GM12878 (cell line): Measurements from ENCODE around the gene AGBL5. TPM values are rescaled to one million over a fixed set of nuclear protein-coding genes. Genes with fewer than 3 reads are reported as not detected.

ENCODE experiments used
- CBX3 ChIP-seq: fragments of 200-600 bp; sonication (generic); IDR thresholded peaks from 2 replicates; pipeline ENCODE4 v1.6.1; 2016; ENCODE audit warnings: low read depth, borderline replicate concordance
- CHD2 ChIP-seq: IDR thresholded peaks from 2 replicates; pipeline ENCODE4 v1.6.1; 2011; ENCODE audit warnings: low read depth, low read length, improper control_type of control experiment, borderline replicate concordance
- CUX1 ChIP-seq: IDR thresholded peaks from 2 replicates; pipeline ENCODE4 v1.6.1; 2012; ENCODE audit warnings: improper control_type of control experiment, low read depth, low read length; ENCODE audit not compliant: insufficient replicate concordance
- DPF2 ChIP-seq: fragments of 450-650 bp; IDR thresholded peaks from 2 replicates; pipeline ENCODE4 v1.6.1; 2017; ENCODE audit warnings: mild to moderate bottlenecking
- EGR1 ChIP-seq, 2 experiments: IDR thresholded peaks; 1 replicate in 1 of 2; 2 replicates in 1 of 2; pipeline ENCODE4 v1.6.1; 2011 to 2012; ENCODE audit warnings: low read depth in 2 of 2, low read length in 2 of 2, borderline replicate concordance in 1 of 2, mild to moderate bottlenecking in 1 of 2, moderate library complexity in 1 of 2
- ELK1 ChIP-seq: IDR thresholded peaks from 2 replicates; pipeline ENCODE4 v1.6.1; 2012; ENCODE audit warnings: low read depth, low read length, improper control_type of control experiment
- FOXM1 ChIP-seq: IDR thresholded peaks from 2 replicates; pipeline ENCODE4 v1.6.1; 2012; ENCODE audit warnings: low read depth, mild to moderate bottlenecking, inconsistent platforms, low read length, moderate library complexity
- HCFC1 ChIP-seq: fragments of 150-350 bp; IDR thresholded peaks from 2 replicates; pipeline ENCODE4 v1.6.1; 2014; ENCODE audit warnings: low read length
- IKZF1 ChIP-seq: fragments of 450-650 bp; conservative IDR thresholded peaks from 2 replicates; pipeline ENCODE4 v1.6.1; 2017; ENCODE audit warnings: antibody characterized with exemption, mild to moderate bottlenecking
- IKZF2 ChIP-seq, 2 experiments: fragments of 450-650 bp; IDR thresholded peaks; 2 replicates each; pipeline ENCODE4 v1.6.1; 2017; ENCODE audit warnings: mild to moderate bottlenecking in 2 of 2, moderate library complexity in 2 of 2
- LARP7 ChIP-seq: fragments of 450-650 bp; IDR thresholded peaks from 2 replicates; pipeline ENCODE4 v1.6.1; 2017; ENCODE audit warnings: mild to moderate bottlenecking
- MXI1 ChIP-seq: fragments of 150-350 bp; IDR thresholded peaks from 2 replicates; pipeline ENCODE4 v1.6.1; 2011; ENCODE audit warnings: low read depth, mild to moderate bottlenecking, inconsistent platforms, low read length, improper control_type of control experiment
- NR2F1 ChIP-seq: fragments of 450-650 bp; conservative IDR thresholded peaks from 2 replicates; pipeline ENCODE4 v1.6.1; 2017; ENCODE audit warnings: mild to moderate bottlenecking
- NRF1 ChIP-seq: conservative IDR thresholded peaks from 2 replicates; pipeline ENCODE4 v1.6.1; 2011; ENCODE audit warnings: mild to moderate bottlenecking, low read depth, low read length, improper control_type of control experiment
- PKNOX1 ChIP-seq: fragments of 450-650 bp; IDR thresholded peaks from 2 replicates; pipeline ENCODE4 v1.6.1; 2016; ENCODE audit warnings: mild to moderate bottlenecking
- POLR2A ChIP-seq: IDR thresholded peaks from 2 replicates; pipeline ENCODE4 v1.6.1; 2011; ENCODE audit warnings: low read depth, mild to moderate bottlenecking, low read length
- TARDBP ChIP-seq: IDR thresholded peaks from 2 replicates; pipeline ENCODE4 v1.6.1; 2016; ENCODE audit warnings: borderline replicate concordance
- YY1 ChIP-seq: IDR thresholded peaks from 2 replicates; pipeline ENCODE4 v1.6.1; 2011; ENCODE audit warnings: low read depth, mild to moderate bottlenecking, low read length
- ZBTB11 ChIP-seq: fragments of 450-650 bp; formaldehyde crosslinking; IDR thresholded peaks from 2 replicates; pipeline ENCODE4 v1.5.0; 2022; ENCODE audit warnings: mild to moderate bottlenecking, missing genetic modification characterization
- ZNF217 ChIP-seq: fragments of 450-650 bp; IDR thresholded peaks from 2 replicates; pipeline ENCODE4 v1.6.1; 2017; ENCODE audit warnings: antibody characterized with exemption, mild to moderate bottlenecking
- polyA plus RNA-seq, 11 experiments: library from polyadenylated mRNA; depleted of rRNA in 4 of 11; unstranded in 6 of 11; stranded (reverse) in 5 of 11; fragments of >200 nt; fragmentation: Nextera tagmentation in 4 of 11; fragmentation: Illumina TruSeq in 1 of 11; extraction: Ambion mirVana in 4 of 11; extraction: Trizol in 1 of 11; gene quantifications; 1 replicate in 1 of 11; 2 replicates in 10 of 11; pipeline versions ENCODE4 v1.2.1 to v1.2.3, GENCODE V29; 2011 to 2016; ENCODE audit warnings: inconsistent platforms in 2 of 11, missing spikeins in 2 of 11, low read depth in 1 of 11
- total RNA-seq, 4 experiments: library from RNA; depleted of rRNA in 3 of 4; stranded (reverse); fragments of >200 nt in 3 of 4; fragmentation: Illumina TruSeq in 1 of 4; extraction: Trizol in 1 of 4; gene quantifications; 2 replicates each; pipeline versions ENCODE4 v1.2.1 to v1.2.3, GENCODE V29; 2013 to 2021

The AGBL5 gene
- total and polyA plus RNA-seq, 10 of the 15 experiments (the other 5 are each of a cell fraction or from before 2014, with no cell fraction given) = 1.9 to 28.5 (median 19.5) TPM

GRCh38 chr2:27032495-27033252, 18.8 kb upstream of the AGBL5 start, which contains the start of gene TMEM214 (continued):
- TF ChIP-seq IKZF1 = peak; percentile 93
- no peak for TF ChIP-seq ZBTB11
- peak; percentile 88 for TF ChIP-seq YY1
- peak in 1 of 2 experiments; percentile 70; a peak in 1 of 3 replicates for TF ChIP-seq EGR1 (IDR thresholded peaks at IDR 0.05; ENCODE audit: borderline replicate concordance in 1 of 2, low read depth in 2 of 2, low read length in 2 of 2)
- TF ChIP-seq POLR2A = peak; percentile 95
- TF ChIP-seq DPF2 = 0 out of 2 replicates have a peak, but pooled peaks have one; percentile 53
- no peak for TF ChIP-seq FOXM1
- peak; percentile 80 for TF ChIP-seq MXI1
- TF ChIP-seq HCFC1 = peak; percentile 89
- TF ChIP-seq ZNF217 = no peak
- peak; percentile 33; the same call in 1 of the 2 replicates for TF ChIP-seq NRF1
- TF ChIP-seq CHD2 = peak; percentile 50; the same call in 1 of the 2 replicates
- TF ChIP-seq NR2F1 = peak; percentile 64; the same call in 1 of the 2 replicates
- peak; percentile 85 for TF ChIP-seq PKNOX1
- no peak for TF ChIP-seq CBX3
- peak; percentile 68; the same call in 1 of the 2 replicates for TF ChIP-seq LARP7
- TF ChIP-seq ELK1 = 0 out of 2 replicates have a peak, but pooled peaks have one; percentile 14
- 0 out of 4 replicates have a peak, but pooled peaks of 1 of the 2 experiments have one; percentile 9 for TF ChIP-seq IKZF2 (IDR thresholded peaks at IDR 0.05)
- TF ChIP-seq TARDBP = peak; percentile 70; the same call in 1 of the 2 replicates
- TF ChIP-seq CUX1 = peak; percentile 97
